ENCODE measurements around the gene RAB37.

RAB37 gene

DNA sequence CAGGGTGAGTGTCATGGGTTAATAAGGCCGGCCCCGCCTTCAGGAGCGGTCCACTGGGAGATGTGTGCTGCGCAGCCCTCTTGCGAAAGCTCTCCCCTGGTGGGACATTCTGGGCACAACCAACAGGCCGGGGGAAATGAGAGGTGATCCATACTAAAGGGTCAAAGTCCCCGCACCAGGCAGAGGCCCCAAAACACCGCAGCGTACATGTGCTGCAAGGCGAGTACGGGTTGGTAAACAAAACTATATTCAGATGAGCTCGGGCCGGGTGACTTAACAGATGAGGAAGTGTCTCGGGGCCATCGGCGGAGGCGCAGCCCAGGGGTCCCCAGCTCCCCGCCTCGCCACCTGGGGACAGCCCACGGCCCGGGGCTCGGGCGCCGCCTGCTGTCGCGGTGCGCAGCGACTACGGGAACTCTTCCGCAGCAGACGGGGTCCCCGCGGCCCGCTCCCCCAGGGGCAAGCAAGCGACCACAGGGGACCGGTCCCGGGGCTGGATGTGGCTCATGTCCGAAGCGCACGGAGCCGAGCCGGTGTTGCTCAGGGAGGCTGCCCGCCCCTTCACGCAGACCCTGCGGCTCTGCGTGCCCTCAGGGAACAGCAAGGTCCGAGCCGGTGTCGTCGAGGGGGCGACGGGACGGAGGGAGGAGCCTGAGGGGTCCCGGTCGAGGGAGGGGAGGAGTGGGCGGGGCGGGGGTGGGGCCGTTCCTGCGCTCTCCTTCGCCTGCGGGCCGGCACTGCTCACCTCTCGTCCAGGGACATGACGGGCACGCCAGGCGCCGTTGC is at the start of gene RAB37:
Gene RAB37 (plus strand): TSS at position 744 of the 786 bp plus-strand sequence. CDS start 17 bp downstream, at position 761.
- DNase-seq (ENCODE audit: low read depth, low spot score), result no peak
- Histone ChIP-seq H3K27ac (ENCODE audit: low read length) (no peak within 1 kb of the TSS), H3K4me1 (ENCODE audit: control insufficient read depth, insufficient read depth, low read length) (0 out of 2 replicates have a peak, but pooled peaks cover 1% of the 10 kb centered on the region), H3K36me3 (ENCODE audit: control insufficient read depth, insufficient read depth, low read length) (no peaks in the 10 kb centered on the region), H3K9me3 (ENCODE audit: control insufficient read depth, insufficient read depth, low read length) (no peaks in the 10 kb centered on the region), H3K27me3 (ENCODE audit: control insufficient read depth, insufficient read depth, low read length) (no peaks in the 10 kb centered on the region), H3K4me3 (ENCODE audit: low read length) (peak within 1 kb of the TSS; percentile 59; the same call in 1 of the 2 replicates)
- WGBS (ENCODE audit: insufficient coverage, insufficient read length), result no CpG with 5 or more reads among the region's 67 CpGs

DNA sequence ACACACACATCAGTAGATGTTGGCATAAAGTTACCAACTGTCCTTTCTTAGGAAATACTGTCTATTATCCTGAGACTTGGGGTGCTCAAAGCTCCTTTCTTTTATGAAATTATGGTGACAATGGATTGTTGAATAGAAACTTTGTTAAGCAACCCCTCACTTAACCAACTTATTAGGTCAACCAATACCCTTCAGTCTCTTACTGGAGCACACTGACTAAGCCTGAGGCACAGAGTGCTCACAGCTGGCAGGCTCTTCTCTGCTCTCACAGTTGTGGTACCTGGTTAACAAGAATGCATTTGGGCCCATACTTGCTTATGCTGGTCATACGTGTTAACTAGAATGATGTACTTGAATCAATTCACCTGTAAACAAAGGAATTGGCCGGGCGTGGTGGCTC is 49.2 kb upstream of the RAB37 start:
- H3K4me3 ChIP-seq (ENCODE audit: low read length), result no peak overlapping the region
- no peaks in the 10 kb centered on the region for H3K4me1 ChIP-seq (ENCODE audit: control insufficient read depth, insufficient read depth, low read length)
- H3K27me3 ChIP-seq (ENCODE audit: control insufficient read depth, insufficient read depth, low read length), result no peaks in the 10 kb centered on the region
- DNase-seq (ENCODE audit: low read depth, low spot score), result no peak
- H3K27ac ChIP-seq (ENCODE audit: low read length), result no peak overlapping the region
- WGBS (ENCODE audit: insufficient coverage, insufficient read length), result no CpG with 5 or more reads among the region's 3 CpGs
- H3K9me3 ChIP-seq (ENCODE audit: control insufficient read depth, insufficient read depth, low read length), result no peaks in the 10 kb centered on the region
- no peaks in the 10 kb centered on the region for H3K36me3 ChIP-seq (ENCODE audit: control insufficient read depth, insufficient read depth, low read length)

- no peak for DNase-seq (ENCODE audit: low read depth, low spot score)
- Histone ChIP-seq H3K4me3 (ENCODE audit: low read length) (no peak overlapping the region), H3K4me1 (ENCODE audit: control insufficient read depth, insufficient read depth, low read length) (no peaks in the 10 kb centered on the region), H3K9me3 (ENCODE audit: control insufficient read depth, insufficient read depth, low read length) (no peaks in the 10 kb centered on the region), H3K36me3 (ENCODE audit: control insufficient read depth, insufficient read depth, low read length) (no peaks in the 10 kb centered on the region), H3K27ac (ENCODE audit: low read length) (no peak overlapping the region), H3K27me3 (ENCODE audit: control insufficient read depth, insufficient read depth, low read length) (no peaks in the 10 kb centered on the region)
- no CpG with 5 or more reads among the region's 6 CpGs for WGBS (ENCODE audit: insufficient coverage, insufficient read length)
Measured at GRCh38 chr17:74690409-74690825, 46.6 kb upstream of the RAB37 start.

GRCh38 chr17:74691151-74691550 is 45.9 kb upstream of the RAB37 start:
- Histone ChIP-seq H3K4me1 (ENCODE audit: control insufficient read depth, insufficient read depth, low read length) (no peaks in the 10 kb centered on the region), H3K9me3 (ENCODE audit: control insufficient read depth, insufficient read depth, low read length) (no peaks in the 10 kb centered on the region), H3K4me3 (ENCODE audit: low read length) (no peak overlapping the region), H3K27ac (ENCODE audit: low read length) (no peak overlapping the region), H3K36me3 (ENCODE audit: control insufficient read depth, insufficient read depth, low read length) (no peaks in the 10 kb centered on the region), H3K27me3 (ENCODE audit: control insufficient read depth, insufficient read depth, low read length) (no peaks in the 10 kb centered on the region)
- WGBS (ENCODE audit: insufficient coverage, insufficient read length), result no CpG with 5 or more reads among the region's 8 CpGs
- DNase-seq (ENCODE audit: low read depth, low spot score), result no peak

DNA sequence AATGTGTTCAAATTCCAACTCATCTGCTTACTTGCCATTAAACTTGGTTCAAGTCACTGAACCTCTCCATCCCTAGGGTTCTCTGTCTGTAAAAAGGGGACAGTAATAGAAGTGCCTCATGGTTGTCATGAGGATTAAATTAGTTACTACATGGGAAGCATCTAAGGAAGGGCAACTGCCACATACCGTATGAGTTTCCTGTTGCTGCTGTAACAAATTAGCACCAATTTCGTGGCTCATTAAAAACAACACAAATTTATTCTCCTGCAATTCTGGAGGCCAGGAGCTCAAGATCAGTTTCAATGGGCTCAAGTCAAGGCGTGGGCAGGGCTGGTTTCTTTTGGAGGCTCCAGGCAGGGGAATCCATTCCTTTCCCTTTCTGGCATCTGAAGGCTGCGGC is 43.0 kb upstream of the RAB37 start:
- Histone ChIP-seq H3K4me1 (ENCODE audit: control insufficient read depth, insufficient read depth, low read length) (no peaks in the 10 kb centered on the region), H3K36me3 (ENCODE audit: control insufficient read depth, insufficient read depth, low read length) (no peaks in the 10 kb centered on the region), H3K27me3 (ENCODE audit: control insufficient read depth, insufficient read depth, low read length) (no peaks in the 10 kb centered on the region), H3K9me3 (ENCODE audit: control insufficient read depth, insufficient read depth, low read length) (no peaks in the 10 kb centered on the region), H3K4me3 (ENCODE audit: low read length) (no peak overlapping the region), H3K27ac (ENCODE audit: low read length) (no peak overlapping the region)
- WGBS (ENCODE audit: insufficient coverage, insufficient read length), result no CpG with 5 or more reads among the region's 4 CpGs
- DNase-seq (ENCODE audit: low read depth, low spot score), result no peak

GRCh38 chr17:74695629-74696028 is 41.4 kb upstream of the RAB37 start:
- Histone ChIP-seq H3K9me3 (ENCODE audit: control insufficient read depth, insufficient read depth, low read length) (no peaks in the 10 kb centered on the region), H3K27ac (ENCODE audit: low read length) (no peak overlapping the region), H3K36me3 (ENCODE audit: control insufficient read depth, insufficient read depth, low read length) (no peaks in the 10 kb centered on the region), H3K4me3 (ENCODE audit: low read length) (no peak overlapping the region), H3K27me3 (ENCODE audit: control insufficient read depth, insufficient read depth, low read length) (no peaks in the 10 kb centered on the region), H3K4me1 (ENCODE audit: control insufficient read depth, insufficient read depth, low read length) (no peaks in the 10 kb centered on the region)
- no CpG with 5 or more reads among the region's 11 CpGs for WGBS (ENCODE audit: insufficient coverage, insufficient read length)
- DNase-seq (ENCODE audit: low read depth, low spot score), result no peak

GRCh38 chr17:74697515-74697914 is 39.5 kb upstream of the RAB37 start:
- H3K27me3 ChIP-seq (ENCODE audit: control insufficient read depth, insufficient read depth, low read length), result no peaks in the 10 kb centered on the region
- no peak for DNase-seq (ENCODE audit: low read depth, low spot score)
- no peaks in the 10 kb centered on the region for H3K9me3 ChIP-seq (ENCODE audit: control insufficient read depth, insufficient read depth, low read length)
- H3K36me3 ChIP-seq (ENCODE audit: control insufficient read depth, insufficient read depth, low read length), result no peaks in the 10 kb centered on the region
- H3K4me3 ChIP-seq (ENCODE audit: low read length), result no peak overlapping the region
- H3K27ac ChIP-seq (ENCODE audit: low read length), result no peak overlapping the region
- H3K4me1 ChIP-seq (ENCODE audit: control insufficient read depth, insufficient read depth, low read length), result no peaks in the 10 kb centered on the region
- no CpG with 5 or more reads among the region's 2 CpGs for WGBS (ENCODE audit: insufficient coverage, insufficient read length)

DNA sequence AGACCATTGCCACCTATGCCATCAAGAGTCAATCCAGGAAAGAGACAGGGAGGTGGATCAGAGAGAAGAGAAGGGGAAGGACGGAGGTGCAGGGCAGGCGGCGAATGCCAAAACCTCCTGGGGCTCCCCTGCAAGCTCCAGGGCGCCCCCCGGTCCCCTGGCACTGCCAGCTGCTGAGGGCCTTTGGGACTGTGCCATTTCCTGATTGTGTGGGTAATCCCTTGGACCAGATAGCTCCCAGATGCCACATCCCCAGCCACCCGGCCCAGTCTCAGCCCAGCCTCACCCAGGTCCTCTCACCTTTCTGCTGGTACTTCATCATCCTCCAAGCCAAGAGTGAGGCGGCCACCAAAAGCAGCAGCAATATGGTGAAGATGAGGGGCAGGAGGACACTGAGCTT is 39.0 kb upstream of the RAB37 start:
- no CpG with 5 or more reads among the region's 7 CpGs for WGBS (ENCODE audit: insufficient coverage, insufficient read length)
- no peak overlapping the region for H3K4me3 ChIP-seq (ENCODE audit: low read length)
- no peaks in the 10 kb centered on the region for H3K36me3 ChIP-seq (ENCODE audit: control insufficient read depth, insufficient read depth, low read length)
- no peaks in the 10 kb centered on the region for H3K27me3 ChIP-seq (ENCODE audit: control insufficient read depth, insufficient read depth, low read length)
- no peaks in the 10 kb centered on the region for H3K4me1 ChIP-seq (ENCODE audit: control insufficient read depth, insufficient read depth, low read length)
- H3K27ac ChIP-seq (ENCODE audit: low read length), result no peak overlapping the region
- H3K9me3 ChIP-seq (ENCODE audit: control insufficient read depth, insufficient read depth, low read length), result no peaks in the 10 kb centered on the region
- DNase-seq (ENCODE audit: low read depth, low spot score), result no peak

GRCh38 chr17:74699236-74699635 is 37.8 kb upstream of the RAB37 start:
- Histone ChIP-seq H3K4me3 (ENCODE audit: low read length) (no peak overlapping the region), H3K27ac (ENCODE audit: low read length) (no peak overlapping the region), H3K27me3 (ENCODE audit: control insufficient read depth, insufficient read depth, low read length) (no peaks in the 10 kb centered on the region), H3K4me1 (ENCODE audit: control insufficient read depth, insufficient read depth, low read length) (no peaks in the 10 kb centered on the region), H3K36me3 (ENCODE audit: control insufficient read depth, insufficient read depth, low read length) (no peaks in the 10 kb centered on the region), H3K9me3 (ENCODE audit: control insufficient read depth, insufficient read depth, low read length) (no peaks in the 10 kb centered on the region)
- DNase-seq (ENCODE audit: low read depth, low spot score), result no peak
- no CpG with 5 or more reads among the region's 9 CpGs for WGBS (ENCODE audit: insufficient coverage, insufficient read length)

GRCh38 chr17:74702116-74702871 is 34.8 kb upstream of the RAB37 start:
- no CpG with 5 or more reads among the region's 9 CpGs for WGBS (ENCODE audit: insufficient coverage, insufficient read length)

More at GRCh38 chr17:74702116-74702871, 34.8 kb upstream of the RAB37 start:
- H3K4me3 ChIP-seq (ENCODE audit: low read length), result no peak overlapping the region
- H3K4me1 ChIP-seq (ENCODE audit: control insufficient read depth, insufficient read depth, low read length), result no peaks in the 10 kb centered on the region; the same call in 1 of the 2 replicates
- no peaks in the 10 kb centered on the region for H3K27me3 ChIP-seq (ENCODE audit: control insufficient read depth, insufficient read depth, low read length)
- DNase-seq (ENCODE audit: low read depth, low spot score), result no peak
- H3K27ac ChIP-seq (ENCODE audit: low read length), result no peak overlapping the region
- H3K9me3 ChIP-seq (ENCODE audit: control insufficient read depth, insufficient read depth, low read length), result no peaks in the 10 kb centered on the region
- H3K36me3 ChIP-seq (ENCODE audit: control insufficient read depth, insufficient read depth, low read length), result no peaks in the 10 kb centered on the region
